Colonic mucosa (tissue), 4 donors: Measurements from ENCODE around the gene FTCD. TPM values are rescaled to one million over a fixed set of nuclear protein-coding genes. Genes with fewer than 3 reads are reported as not detected.

Experiments
- DNase-seq: peaks from one replicate; pipeline ENCODE4 v3.0.0-alpha.2; 2020
- H3K27ac ChIP-seq: fragments of 200-600 bp; one replicate; pipeline ENCODE4 v1.8.0; 2021
- H3K27me3 ChIP-seq: fragments of 200-600 bp; one replicate; pipeline ENCODE4 v1.8.0; 2021
- H3K36me3 ChIP-seq: fragments of 200-600 bp; one replicate; pipeline ENCODE4 v1.8.0; 2021
- H3K4me1 ChIP-seq: fragments of 200-600 bp; one replicate; pipeline ENCODE4 v1.8.0; 2021; ENCODE audit warnings: mild to moderate bottlenecking
- H3K4me3 ChIP-seq: fragments of 200-600 bp; one replicate; pipeline ENCODE4 v1.8.0; 2021
- H3K9ac ChIP-seq, 2 donors: one replicate each; pipeline ENCODE4 v1.7.0; 2013; ENCODE audit warnings: control low read depth in 2 of 2, low read depth in 2 of 2, low read length in 2 of 2
- H3K9me3 ChIP-seq: fragments of 200-600 bp; one replicate; pipeline ENCODE4 v1.8.0; 2021
- CTCF ChIP-seq: fragments of 200-600 bp; IDR thresholded peaks from one replicate; pipeline ENCODE4 v1.8.0; 2022; ENCODE audit warnings: antibody characterized with exemption, mild to moderate bottlenecking
- intact Hi-C: fragments of 100-400 bp; cut with DNase I; formaldehyde crosslinking; loops from one replicate; pipeline ENCODE4 v1.14.1; 2022
- total RNA-seq, 2 donors: library from RNA; stranded (reverse); fragmentation: NEBNext Ultra II Directional in 1 of 2; extraction: Animal tissue kit (Norgen Biotek cat#: 25700) in 1 of 2; gene quantifications; one replicate each; pipeline ENCODE4 v1.2.1, GENCODE V29; 2021
- donor health status: healthy.
- donor health status: DM: no; HTN: no; CAD: no.
- donor health status: DM: no; HTN: no; CAD: no.

The FTCD gene
- total RNA-seq, 2 donors from 2014 or later, result 0.45 to 4.2 TPM

GRCh38 chr21:46199436-46200373, 44.3 kb upstream of the FTCD start:
- H3K36me3 ChIP-seq, result peaks cover 11% of the 10 kb centered on the region
- H3K9me3 ChIP-seq, result no peaks in the 10 kb centered on the region
- H3K27me3 ChIP-seq, result no peaks in the 10 kb centered on the region
- intact Hi-C loops, result no loop called here
- DNase-seq, result no peak
- no peak overlapping the region for H3K9ac ChIP-seq
- H3K4me1 ChIP-seq, result no peaks in the 10 kb centered on the region
- H3K4me3 ChIP-seq, result no peak overlapping the region
- H3K27ac ChIP-seq, result no peak overlapping the region
- TF ChIP-seq CTCF, result no peak

GRCh38 chr21:46196733-46197132, 41.4 kb upstream of the FTCD start:
- peaks cover 19% of the 10 kb centered on the region for H3K36me3 ChIP-seq
- intact Hi-C loops, result no loop called here
- H3K9ac ChIP-seq, result no peak overlapping the region
- DNase-seq, result no peak
- TF ChIP-seq CTCF, result no peak
- H3K27ac ChIP-seq, result no peak overlapping the region
- H3K4me1 ChIP-seq, result no peaks in the 10 kb centered on the region
- no peaks in the 10 kb centered on the region for H3K27me3 ChIP-seq
- H3K4me3 ChIP-seq, result no peak overlapping the region
- H3K9me3 ChIP-seq, result no peaks in the 10 kb centered on the region

GRCh38 chr21:46195595-46196195, 40.3 kb upstream of the FTCD start:
- intact Hi-C loops, result no loop called here
- peaks cover 19% of the 10 kb centered on the region for H3K36me3 ChIP-seq
- no peak overlapping the region for H3K4me3 ChIP-seq
- H3K9ac ChIP-seq, result no peak overlapping the region
- H3K27me3 ChIP-seq, result no peaks in the 10 kb centered on the region
- H3K27ac ChIP-seq, result no peak overlapping the region
- TF ChIP-seq CTCF, result no peak
- no peaks in the 10 kb centered on the region for H3K9me3 ChIP-seq
- no peaks in the 10 kb centered on the region for H3K4me1 ChIP-seq
- no peak for DNase-seq

GRCh38 chr21:46194374-46195334, 39.3 kb upstream of the FTCD start:
- intact Hi-C loops, result no loop called here
- Histone ChIP-seq H3K27ac (no peak overlapping the region), H3K36me3 (peaks cover 19% of the 10 kb centered on the region), H3K9ac (no peak overlapping the region), H3K4me3 (no peak overlapping the region), H3K9me3 (no peaks in the 10 kb centered on the region), H3K27me3 (no peaks in the 10 kb centered on the region), H3K4me1 (no peaks in the 10 kb centered on the region)
- TF ChIP-seq CTCF, result no peak
- DNase-seq, result no peak

- intact Hi-C loops, result no loop called here
- Histone ChIP-seq H3K36me3 (peaks cover 19% of the 10 kb centered on the region), H3K27ac (no peak overlapping the region), H3K4me1 (no peaks in the 10 kb centered on the region), H3K27me3 (no peaks in the 10 kb centered on the region), H3K9me3 (no peaks in the 10 kb centered on the region), H3K9ac (no peak overlapping the region), H3K4me3 (no peak overlapping the region)
- DNase-seq, result no peak
- no peak for TF ChIP-seq CTCF
These were observed 38.5 kb upstream of the FTCD start for GRCh38 chr21:46193829-46194373.
